SHP77 (cell line): Measurements from ENCODE around the gene BPHL.
"Not testable (repeated sequence)": the region's sequence is repeated elsewhere in the genome, so short reads cannot be mapped to it uniquely, and the experiment has no call there.

ENCODE experiments used
- DNase-seq, 2 experiments: peaks; one replicate each; lab custom pipeline; 2025; lab: John Stamatoyannopoulos, UW

Gene BPHL

DNA sequence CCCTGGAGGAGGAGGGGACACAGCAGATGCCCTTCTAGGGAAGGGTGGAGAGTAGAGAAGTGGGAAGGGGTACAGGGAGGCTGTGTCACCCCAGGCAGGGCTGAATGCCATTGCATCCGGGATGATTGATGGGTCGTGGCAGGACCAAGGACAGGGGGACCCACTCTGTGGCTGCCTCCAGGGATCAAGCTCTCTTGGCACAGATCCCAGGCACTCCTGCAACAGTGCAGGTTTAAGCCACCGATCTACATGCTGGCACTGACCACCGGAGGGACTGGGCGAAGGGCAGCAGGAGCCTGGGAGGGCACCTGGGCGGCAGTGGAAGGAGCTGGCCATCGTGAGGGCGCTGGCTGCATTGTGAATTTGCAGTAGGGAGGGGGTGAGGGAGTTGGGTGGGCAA, 61.4 kb downstream of the BPHL start:
- DNase-seq, result not testable (repeated sequence)

DNA sequence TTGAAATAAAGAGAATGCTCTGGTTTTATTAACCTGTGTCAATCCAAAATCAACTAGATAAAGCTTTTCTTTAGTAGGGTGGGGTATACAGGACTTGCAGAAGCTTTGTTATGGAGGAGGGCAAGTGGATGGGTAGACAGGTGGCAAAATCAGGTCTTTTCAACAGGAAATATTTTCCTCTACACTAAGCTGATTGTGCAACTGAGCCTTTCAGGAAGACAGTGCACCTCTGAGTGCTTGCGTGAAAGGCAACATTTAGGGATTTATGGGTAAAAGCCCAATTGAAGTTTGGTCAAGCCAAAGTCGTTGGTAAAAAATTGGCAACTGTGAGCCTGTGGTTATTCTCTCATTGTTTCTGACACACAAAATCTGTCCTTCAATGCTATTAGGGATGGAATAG, 62.6 kb downstream of the BPHL start:
- no peak for DNase-seq

DNA sequence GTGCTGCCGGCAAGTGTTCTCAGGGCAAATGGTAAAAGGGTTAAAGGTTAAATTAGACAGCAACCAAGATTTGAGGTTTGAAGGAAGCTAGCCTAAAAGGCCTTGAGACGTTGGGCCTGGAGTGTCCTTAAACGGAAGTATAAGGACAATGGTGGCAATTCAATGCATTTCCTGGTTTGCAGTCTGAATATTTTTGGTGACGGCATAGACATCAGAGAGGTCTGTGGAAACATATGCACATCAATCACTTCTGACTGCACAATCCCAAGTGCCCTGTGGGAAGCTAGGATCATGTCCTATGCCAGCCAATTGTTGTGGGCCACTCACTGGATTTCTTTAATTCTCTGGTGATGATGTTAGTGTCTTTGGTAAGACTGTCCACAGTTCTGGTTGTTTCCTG, 64.6 kb downstream of the BPHL start:
- no peak for DNase-seq

DNA sequence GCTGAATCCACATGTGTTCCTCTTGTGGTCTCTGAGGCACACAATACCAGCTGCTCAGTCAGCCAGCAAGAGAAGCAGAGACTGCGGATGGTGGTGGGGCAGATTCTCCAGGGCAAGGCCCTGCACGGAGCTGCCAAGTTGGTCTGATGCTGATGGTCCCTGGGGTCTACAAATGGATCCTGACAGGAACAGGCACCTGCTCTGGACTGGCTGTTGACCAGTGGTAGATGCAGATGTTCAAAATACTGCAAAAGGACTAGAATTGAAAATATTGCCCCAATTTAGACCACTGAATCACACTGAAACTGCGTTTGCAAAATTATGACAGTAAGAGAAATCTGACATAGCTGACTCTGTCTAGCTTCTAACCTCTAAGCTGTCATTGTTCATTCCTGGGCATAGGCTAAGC, 68.5 kb downstream of the BPHL start:
- no peak for DNase-seq

DNA sequence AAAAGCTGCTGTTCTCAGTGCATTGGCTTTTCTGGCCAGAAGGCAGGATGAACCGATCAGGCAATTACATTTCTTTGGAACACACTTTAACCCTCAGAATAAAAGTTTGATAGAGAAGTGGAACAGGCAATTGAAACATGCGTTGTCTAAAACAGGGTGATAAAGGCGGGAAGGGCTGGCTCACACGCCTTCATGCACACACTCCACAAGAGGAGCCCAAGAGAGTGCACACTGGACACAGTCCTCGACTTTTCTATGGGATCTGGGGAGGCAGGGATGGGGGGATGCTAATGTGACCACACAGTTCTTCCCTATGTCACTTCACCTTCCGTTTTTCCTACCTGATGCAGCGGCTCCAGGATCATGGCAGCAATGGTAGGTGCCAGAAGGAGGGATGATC, 69.8 kb downstream of the BPHL start:
- no peak for DNase-seq

DNA sequence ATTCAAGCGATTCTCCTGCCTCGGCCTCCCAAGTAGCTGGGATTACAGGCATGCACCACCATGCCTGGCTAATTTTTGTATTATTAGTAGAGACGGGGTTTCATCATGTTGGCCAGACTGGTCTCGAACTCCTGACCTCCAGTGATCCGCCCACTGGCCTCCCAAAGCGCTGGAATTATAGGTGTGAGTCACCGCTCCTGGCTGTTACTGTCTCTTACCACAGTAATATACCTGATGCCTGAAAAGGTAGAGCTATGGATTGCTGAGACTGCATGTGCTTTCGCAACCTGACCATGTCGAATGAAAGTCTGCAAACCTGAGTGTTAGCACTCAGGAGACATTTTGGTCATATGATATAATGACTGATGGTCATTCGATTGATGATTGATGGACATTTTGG, 70.7 kb downstream of the BPHL start:
- DNase-seq, result not testable (repeated sequence)

DNA sequence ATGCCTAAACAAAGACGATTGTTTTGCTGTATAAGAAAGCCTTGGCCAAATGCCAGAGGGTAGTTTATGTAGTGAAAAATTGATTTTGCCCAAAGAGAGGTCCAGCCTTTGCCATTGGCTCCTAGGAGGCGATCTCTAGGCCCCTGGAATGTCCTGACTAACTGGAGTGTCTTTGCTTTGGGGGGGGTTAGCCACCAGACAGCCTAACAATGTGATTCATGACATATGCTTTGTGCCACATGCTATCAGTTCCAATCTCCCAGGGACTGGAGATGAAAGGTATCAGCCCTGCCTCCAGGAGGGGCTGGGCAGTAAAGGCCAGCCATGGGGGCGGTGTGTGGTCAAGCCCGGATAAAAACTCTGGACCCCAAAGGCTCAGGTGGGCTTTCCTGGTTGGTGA, 71.5 kb downstream of the BPHL start:
- DNase-seq, result no peak

DNA sequence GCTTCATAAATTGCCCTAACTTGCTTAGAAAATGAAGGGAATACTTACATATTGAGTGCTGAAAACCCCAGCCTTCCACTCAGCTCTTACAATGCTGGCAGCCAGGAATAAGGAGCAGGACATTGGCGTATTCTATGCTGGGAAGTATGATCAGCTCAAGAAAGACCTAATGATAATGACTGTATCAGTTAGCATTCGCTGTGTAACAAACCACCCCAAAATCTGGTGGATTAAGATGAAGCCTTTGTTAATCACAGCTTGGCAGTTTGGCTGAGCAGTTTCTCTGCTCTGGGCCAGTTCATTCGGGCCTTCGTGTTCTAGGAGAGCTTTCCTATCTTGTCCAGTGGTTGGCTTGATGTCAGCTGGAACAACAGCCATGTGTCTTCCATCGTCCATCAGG, 72.3 kb downstream of the BPHL start:
- no peak for DNase-seq

DNA sequence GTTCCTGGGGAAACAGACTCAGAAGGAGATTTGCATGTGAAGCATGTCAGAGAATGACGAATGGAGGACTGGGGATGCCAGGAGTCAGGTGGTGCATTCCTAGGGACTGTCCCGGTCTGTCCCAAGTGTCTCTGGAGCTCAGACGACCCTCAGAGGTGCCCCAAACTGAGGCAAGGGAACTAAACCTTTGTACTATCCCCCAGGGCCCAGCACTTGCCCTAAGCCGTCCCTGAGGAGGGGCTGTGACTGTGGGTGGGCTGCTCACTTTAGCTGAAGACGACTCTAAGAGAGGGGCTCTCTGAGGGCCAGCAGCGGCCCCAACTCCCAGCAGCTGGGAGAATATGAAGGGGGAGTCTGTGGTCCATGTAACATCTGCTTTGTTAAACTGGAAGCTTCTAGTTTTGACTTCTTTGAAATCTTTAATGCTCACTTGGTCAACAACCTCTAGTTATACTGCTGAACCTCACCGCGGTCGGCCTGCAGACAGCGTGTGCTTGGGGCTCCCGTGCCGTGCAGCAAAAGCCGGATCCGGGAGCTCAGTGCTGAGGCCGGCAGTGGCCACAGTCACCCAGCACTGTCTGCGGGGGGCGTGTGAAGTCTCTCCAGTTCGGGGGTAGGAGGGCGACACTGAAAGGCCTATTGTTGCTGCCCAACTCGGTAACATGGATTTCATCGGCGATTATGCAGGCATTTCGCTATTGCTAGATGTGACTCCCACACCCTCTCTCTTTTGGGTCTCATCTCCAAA, 74.8 kb downstream of the BPHL start:
- DNase-seq, result no peak

DNA sequence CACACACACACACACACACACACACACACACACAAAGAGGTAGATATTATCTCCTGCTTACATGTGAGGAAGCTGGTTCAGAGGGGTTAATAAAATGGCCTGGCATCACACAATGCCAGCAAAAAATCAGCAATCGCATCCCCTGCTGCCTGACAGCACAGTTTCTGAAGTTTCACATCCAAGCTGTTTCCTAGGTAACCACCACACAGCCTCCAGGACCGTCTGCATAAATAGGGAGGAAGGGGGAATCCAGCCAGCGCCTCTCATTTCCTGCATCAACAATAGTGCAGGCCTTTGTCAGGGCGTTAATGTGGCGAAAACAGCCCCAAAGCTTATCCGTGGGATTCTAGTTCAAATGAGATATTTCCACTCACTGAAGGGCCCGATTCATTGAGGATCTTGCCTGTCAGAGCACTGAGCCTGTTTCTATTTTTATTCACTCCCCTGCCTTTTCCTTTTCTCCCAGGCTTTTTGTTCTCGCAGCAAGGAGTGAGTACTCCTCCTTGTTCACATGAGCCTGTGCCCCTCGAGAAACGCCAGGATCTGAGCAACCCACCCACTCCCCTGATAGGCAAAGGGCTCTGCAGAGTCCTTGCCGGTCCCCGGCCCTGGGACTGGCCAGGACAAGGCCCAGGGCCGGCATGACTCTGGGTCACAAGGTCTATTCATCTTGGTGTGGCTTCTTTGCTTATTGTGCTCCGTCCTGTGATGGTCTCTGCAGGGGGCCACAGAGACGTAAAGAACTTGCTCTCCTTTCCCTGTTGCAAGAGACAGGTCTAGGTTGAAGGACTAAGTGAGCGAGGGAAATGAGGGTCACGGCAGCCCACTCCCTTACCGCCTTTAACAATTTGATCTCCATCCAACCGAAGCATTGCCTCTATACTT, 76.3 kb downstream of the BPHL start:
- DNase-seq, result peak; percentile 22 to 25

DNA sequence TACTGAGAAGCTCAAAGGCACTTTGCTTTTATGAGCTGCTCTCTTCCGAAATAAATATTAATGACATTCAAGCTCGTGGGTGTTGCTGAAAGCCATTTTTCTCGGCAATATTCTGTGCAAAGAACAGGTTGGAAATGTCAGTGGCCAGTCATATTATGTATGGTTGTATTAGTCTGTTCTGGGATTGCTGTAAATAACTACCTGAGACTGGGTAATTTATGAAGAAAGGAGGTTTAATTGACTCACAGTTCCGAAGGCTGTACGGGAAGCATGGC, 76.8 kb downstream of the BPHL start:
- no peak for DNase-seq

DNA sequence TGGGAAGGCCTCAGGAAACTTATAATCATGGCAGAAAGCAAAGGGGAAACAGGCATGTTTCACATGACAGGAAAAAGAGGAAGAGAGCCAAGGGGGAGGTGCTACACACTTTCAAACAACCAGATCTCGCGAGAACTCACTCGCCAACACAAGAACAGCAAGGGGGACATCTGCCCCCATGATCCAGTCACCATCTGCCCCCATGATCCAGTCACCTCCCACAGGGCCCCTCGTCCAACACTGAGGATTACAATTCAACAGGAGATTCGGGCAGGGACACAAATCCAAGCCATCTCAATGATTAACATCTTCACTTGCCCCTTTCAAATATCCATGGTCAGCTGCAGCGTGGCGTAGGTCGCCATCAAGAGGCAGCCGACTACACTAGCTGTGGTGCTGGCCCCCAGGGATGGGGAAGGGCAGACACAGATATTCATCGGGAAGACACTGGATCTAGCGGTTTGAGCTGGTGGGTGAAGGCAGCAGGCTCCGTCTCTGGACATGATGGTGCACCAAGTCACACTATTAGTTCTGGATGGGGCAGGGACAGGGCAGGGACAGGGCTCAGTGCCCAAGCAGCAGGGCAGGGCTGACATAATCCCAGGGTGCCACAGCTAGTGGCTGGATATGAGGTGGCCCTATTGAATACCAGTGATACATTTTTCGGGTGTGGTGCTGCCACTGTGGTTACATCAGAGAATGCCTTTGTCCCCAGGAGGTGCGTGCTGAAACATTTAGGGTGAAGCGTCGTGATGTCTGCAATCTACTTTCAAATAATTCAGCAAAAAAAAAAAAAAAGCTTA, 77.4 kb downstream of the BPHL start:
- peak; percentile 94 to 95 for DNase-seq

DNA sequence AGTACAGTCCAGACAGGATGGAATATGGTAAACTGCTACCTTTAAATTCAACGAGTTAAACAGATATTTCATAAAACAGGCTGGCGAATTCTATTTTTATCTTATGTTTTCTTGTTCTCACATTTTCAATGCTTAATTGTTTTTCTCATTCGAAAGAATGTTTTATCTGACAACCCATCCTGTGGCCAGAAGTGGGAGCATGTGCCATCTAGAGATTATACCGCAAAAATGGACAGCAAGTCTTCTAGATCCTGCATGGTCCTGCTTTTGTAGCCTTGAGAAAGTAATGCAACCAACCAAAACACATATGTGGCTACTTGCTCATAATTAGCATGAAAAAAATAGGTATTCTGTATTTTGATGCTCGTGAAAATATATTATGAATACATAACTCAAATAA, 78.3 kb downstream of the BPHL start:
- DNase-seq, result no peak

DNA sequence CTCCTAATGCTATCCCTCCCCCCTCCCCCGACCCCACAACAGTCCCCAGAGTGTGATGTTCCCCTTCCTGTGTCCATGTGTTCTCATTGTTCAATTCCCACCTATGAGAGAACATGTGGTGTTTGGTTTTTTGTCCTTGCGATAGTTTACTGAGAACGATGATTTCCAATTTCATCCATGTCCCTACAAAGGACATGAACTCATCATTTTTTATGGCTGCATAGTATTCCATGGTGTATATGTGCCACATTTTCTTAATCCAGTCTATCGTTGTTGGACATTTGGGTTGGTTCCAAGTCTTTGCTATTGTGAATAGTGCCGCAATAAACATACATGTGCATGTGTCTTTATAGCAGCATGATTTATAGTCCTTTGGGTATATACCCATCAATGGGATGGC, 79.2 kb downstream of the BPHL start:
- DNase-seq, result not testable (repeated sequence)

DNA sequence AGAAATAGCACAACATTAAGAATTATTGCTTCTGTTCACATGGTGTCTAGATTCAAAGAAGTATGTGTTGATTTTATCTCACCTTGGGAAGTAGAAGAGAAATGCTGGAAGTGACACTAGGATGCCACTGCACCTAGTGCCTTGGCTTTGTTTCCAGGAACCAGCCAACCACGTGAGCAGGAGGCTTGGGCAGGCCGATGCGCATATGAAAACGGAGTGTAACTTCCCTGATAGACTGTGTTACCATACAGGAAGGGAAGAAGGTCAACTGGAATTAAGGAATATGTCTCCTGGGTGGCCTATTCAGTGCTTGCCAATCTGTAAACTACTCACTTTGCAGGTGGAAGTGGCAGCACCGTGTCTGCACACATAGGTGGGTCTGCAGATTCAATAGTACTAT, 80.9 kb downstream of the BPHL start:
- DNase-seq, result no peak

DNA sequence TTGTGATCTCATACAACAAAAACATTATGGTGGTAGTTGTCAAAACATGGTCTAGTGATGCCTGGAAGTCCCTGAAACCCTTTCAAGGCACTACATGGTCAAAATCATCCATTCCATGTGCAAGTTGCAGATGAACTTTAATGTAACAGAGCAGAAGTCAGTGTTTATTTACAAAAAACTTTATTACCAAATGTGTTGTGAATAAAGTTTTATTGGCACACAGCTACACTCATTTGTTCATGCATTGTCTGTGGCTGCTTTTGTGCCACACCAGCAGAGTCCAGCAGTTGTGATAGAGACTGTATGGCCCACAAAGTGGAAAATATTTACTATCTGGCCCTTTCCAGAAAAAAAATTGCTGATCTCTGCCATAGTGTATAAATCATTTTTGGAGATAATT, 82.2 kb downstream of the BPHL start:
- no peak for DNase-seq

DNA sequence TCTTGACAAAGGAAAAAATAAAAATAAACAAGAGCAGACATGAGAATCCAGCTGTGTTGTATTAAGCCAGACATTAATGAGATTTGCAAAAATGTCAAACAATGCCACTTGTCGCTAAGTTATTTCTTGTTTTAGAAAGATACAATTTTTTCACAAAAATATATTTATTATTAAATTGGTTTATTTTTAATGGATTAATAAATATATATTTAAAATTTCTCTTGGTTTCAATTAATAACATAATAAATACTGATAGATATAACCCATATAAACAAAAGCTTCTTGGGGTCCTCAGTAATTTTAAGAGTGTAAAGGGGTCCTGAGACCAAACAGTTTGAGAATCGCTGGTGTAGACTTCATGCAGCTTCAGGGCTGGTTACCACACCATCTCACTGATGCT, 82.9 kb downstream of the BPHL start:
- no peak for DNase-seq
